ENCODE data around the gene KCNN3. TPM values are rescaled to one million over a fixed set of nuclear protein-coding genes. Genes with fewer than 3 reads are reported as not detected.

Gene KCNN3
- total and polyA plus RNA-seq, 8 donors: 1.9 to 3.1 (median 2.3) TPM

DNA sequence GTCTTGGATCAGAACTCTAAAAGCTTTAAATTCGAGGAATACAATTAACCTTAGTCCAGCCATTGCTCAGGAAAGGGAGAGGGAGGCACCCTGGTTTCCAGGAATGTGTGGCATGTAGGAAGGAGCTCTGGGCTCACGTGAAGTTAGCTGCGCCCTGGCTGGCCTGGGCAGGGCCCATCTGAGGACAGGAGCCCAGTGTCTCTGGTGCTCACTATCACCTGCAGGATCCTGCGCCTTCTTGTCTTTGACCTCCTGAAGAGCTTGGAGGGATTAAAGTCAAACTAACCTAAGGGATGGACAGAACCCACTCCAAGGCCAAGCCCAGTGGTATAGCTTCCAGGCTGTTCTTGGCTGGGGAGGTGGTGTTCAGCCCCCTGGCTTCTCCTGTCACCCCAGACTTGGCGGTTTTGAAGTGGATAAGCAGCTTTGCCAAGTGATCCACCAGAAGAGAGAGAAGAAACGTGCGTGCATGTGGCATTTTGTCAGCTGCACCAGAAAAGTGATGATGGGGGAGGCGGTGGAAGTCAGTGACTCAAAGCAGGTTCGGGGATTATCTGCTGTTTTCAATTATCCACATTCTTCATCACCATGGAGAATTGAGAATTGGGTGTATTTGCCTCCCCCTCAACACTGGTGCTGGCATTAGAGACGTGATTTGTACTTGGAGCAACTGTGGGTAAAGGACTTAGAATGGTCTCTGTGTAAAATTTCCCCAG lies 11.9 kb upstream of the KCNN3 start:
- intact Hi-C loops (cut with DNase I): no loop called here

DNA sequence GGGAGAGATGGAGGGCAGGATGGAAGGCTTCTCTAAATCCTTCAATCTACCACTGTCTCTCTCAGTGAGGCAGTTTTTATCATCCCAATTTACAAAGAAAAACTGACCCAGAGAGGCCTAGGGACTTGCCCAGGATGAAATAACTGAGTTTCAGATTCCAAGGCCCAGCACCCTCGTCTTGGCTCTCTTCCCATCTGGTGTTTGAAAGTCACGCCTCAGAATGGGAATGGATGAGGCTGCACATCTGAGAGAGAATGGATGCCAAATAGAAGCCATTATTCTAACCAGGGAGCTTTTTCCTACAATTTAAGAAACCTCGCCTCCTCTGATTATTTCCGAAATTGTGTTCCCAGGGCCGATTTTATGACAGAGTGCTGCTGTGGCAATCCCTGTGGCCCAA lies 10.6 kb upstream of the KCNN3 start:
- no peaks in the 10 kb centered on the region for H3K9me3 ChIP-seq
- no peaks in the 10 kb centered on the region for H3K36me3 ChIP-seq
- H3K27me3 ChIP-seq: no peaks in the 10 kb centered on the region
- H3K4me3 ChIP-seq: no peak overlapping the region
- no peak for ATAC-seq
- H3K4me1 ChIP-seq: peaks cover 0 to 7% of the 10 kb centered on the region in 2 donors
- TF ChIP-seq, protein P1, sequence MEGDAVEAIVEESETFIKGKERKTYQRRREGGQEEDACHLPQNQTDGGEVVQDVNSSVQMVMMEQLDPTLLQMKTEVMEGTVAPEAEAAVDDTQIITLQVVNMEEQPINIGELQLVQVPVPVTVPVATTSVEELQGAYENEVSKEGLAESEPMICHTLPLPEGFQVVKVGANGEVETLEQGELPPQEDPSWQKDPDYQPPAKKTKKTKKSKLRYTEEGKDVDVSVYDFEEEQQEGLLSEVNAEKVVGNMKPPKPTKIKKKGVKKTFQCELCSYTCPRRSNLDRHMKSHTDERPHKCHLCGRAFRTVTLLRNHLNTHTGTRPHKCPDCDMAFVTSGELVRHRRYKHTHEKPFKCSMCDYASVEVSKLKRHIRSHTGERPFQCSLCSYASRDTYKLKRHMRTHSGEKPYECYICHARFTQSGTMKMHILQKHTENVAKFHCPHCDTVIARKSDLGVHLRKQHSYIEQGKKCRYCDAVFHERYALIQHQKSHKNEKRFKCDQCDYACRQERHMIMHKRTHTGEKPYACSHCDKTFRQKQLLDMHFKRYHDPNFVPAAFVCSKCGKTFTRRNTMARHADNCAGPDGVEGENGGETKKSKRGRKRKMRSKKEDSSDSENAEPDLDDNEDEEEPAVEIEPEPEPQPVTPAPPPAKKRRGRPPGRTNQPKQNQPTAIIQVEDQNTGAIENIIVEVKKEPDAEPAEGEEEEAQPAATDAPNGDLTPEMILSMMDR (IDR thresholded peaks at IDR 0.05): no peak
- DNase-seq: no peak
- intact Hi-C loops (cut with DNase I): no loop called here
- no peak overlapping the region for H3K27ac ChIP-seq

More for the DNA sequence above, 11.9 kb upstream of the KCNN3 start:
- ATAC-seq (peak; percentile 51), DNase-seq (no peak)
- TF ChIP-seq, protein P1 (IDR thresholded peaks at IDR 0.05): no peak
- no peaks in the 10 kb centered on the region for H3K9me3 ChIP-seq
- H3K4me1 ChIP-seq: peaks cover 0 to 7% of the 10 kb centered on the region in 2 donors
- H3K27ac ChIP-seq: no peak overlapping the region
- H3K36me3 ChIP-seq: no peaks in the 10 kb centered on the region
- no peak overlapping the region for H3K4me3 ChIP-seq
- no peaks in the 10 kb centered on the region for H3K27me3 ChIP-seq

DNA sequence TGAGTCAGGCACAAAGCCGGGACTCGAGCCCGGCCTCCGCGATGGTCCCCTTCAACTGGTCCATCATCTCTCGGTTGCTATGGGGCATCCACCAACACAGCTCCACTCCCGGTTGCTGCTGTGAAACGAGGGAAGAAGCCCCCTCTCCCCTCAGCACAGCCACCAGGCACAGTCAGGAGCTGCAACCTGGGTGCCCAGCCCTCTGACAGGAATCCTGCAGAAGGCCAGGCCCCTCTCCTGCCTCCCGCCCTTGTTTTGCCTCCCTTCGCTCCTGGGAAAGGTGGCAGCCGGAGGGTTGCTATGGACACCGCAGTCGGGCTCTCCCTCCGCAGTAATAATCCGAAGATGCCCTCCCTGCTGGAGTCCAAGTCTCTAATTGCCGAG lies 8.9 kb upstream of the KCNN3 start:
- Histone ChIP-seq H3K9me3 (no peaks in the 10 kb centered on the region), H3K27me3 (no peaks in the 10 kb centered on the region), H3K4me1 (no peaks in the 10 kb centered on the region), H3K27ac (no peak overlapping the region), H3K4me3 (no peak overlapping the region), H3K36me3 (no peaks in the 10 kb centered on the region)
- DNase-seq: no peak
- no peak for ATAC-seq
- TF ChIP-seq, protein P1 (IDR thresholded peaks at IDR 0.05): no peak
- intact Hi-C loops (cut with DNase I): loop anchor here in 1 of 2 donors (2.0 to 10.0 kb wide), 2 partner anchors 210 to 314 kb away; partner anchors contain the start of gene CHRNB2

DNA sequence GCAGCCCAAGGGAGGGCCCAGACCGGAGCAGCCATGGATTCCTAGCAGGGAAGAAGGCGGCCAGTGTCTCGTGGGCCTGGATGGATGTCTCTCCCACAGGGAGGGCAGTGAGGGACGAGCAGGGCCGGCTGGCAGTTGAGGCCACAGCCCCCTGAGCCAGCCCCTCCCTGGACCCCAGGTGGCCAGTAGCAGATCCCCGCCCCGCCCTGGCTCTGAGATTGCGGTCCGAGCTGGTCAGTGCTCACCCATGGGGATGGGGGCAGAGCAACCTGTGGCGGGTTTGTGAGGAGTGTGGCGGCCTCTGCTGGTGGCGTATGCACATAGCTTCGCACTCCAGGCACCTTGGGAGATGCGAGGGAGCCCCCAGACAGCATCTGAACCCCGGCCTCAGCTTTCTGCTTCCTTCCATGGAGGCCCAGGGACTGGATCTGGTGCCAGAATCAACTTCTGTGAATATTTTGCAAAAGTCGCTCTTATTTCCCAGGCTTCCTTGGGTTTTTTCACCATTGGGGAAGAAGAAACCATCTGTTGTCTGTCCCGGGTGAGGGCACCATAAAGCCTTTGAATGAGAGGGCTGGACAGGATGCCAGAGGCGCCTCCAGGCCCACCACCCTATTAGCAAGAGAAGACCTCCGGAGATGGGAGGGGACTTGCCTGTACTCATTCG lies 8.4 kb upstream of the KCNN3 start:
- no peaks in the 10 kb centered on the region for H3K36me3 ChIP-seq
- DNase-seq: peak in 3 of 4 donors; percentile 78 to 92 (median 79)
- no peaks in the 10 kb centered on the region for H3K9me3 ChIP-seq
- intact Hi-C loops (cut with DNase I): loop anchor here in 1 of 2 donors (2.0 to 10.0 kb wide), 2 partner anchors 210 to 314 kb away; partner anchors contain the start of gene CHRNB2
- H3K27ac ChIP-seq: no peak overlapping the region
- peak; percentile 99 for ATAC-seq
- no peak overlapping the region for H3K4me3 ChIP-seq
- H3K27me3 ChIP-seq: no peaks in the 10 kb centered on the region
- TF ChIP-seq, protein P1 (IDR thresholded peaks at IDR 0.05): peak; percentile 80 to 92
- no peaks in the 10 kb centered on the region for H3K4me1 ChIP-seq

DNA sequence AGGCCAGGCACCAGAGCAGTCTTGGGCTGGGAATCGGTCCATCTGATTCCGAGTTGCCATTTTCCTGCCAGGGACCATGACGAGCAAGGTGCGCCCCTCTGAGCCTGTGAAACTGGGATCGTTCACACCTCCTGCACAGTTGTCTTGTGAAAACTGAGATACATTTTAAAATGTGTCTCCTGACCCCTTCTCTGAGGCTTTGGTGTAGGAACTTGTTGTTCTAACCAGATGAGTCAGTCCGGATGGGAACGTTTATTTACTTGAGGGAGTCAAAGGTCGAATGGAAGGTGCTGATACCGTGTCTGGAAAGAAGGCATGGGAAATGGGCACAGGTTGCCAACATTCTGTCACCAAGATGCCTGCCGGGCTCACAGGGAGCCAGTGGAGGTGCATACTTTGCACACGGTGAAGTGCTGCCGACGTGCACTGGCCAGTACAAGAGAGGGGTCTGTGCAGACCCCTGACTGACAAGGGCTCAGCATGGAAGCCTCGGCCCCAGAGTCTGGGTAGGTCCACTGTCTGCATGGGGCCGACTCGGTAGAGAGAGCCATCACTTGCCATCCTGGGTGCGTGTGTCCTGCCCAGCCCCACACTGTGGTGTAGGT lies 7.4 kb upstream of the KCNN3 start:
- ATAC-seq: no peak

More for the DNA sequence above, 7.4 kb upstream of the KCNN3 start:
- intact Hi-C loops (cut with DNase I): loop anchor here in 1 of 2 donors (10.0 kb wide), 1 partner anchor 313 kb away; the partner anchor contains the start of gene CHRNB2
- Histone ChIP-seq H3K36me3 (no peaks in the 10 kb centered on the region), H3K27me3 (no peaks in the 10 kb centered on the region), H3K27ac (no peak overlapping the region), H3K4me3 (no peak overlapping the region), H3K9me3 (no peaks in the 10 kb centered on the region), H3K4me1 (no peaks in the 10 kb centered on the region)
- no peak for DNase-seq
- TF ChIP-seq, protein P1 (IDR thresholded peaks at IDR 0.05): no peak

Measured in left lung (tissue), 10 donors.